IgD-negative memory B cell (primary cell): ENCODE results near the gene TMEM30B. TPM values are rescaled to one million over a fixed set of nuclear protein-coding genes. Genes with fewer than 3 reads are reported as not detected.
A peak's percentile ranks its signal among the peaks of the same experiment; 100 is the strongest.
"Not testable (repeated sequence)": the region's sequence is repeated elsewhere in the genome, so short reads cannot be mapped to it uniquely, and the experiment has no call there.

Source experiments
- H3K27ac Mint-ChIP-seq, 3 donors: one replicate each; pipeline ENCODE4 v1.8.0; 2020 to 2022; ENCODE audit warnings: mild to moderate bottlenecking in 3 of 3, mixed read lengths in 3 of 3, moderate library complexity in 1 of 3
- H3K27me3 Mint-ChIP-seq: one replicate; pipeline ENCODE4 v1.8.0; 2021; ENCODE audit warnings: mixed read lengths
- H3K36me3 Mint-ChIP-seq: one replicate; pipeline ENCODE4 v1.8.0; 2020; ENCODE audit warnings: mild to moderate bottlenecking, mixed read lengths
- H3K4me1 Mint-ChIP-seq, 3 donors: one replicate each; pipeline ENCODE4 v1.8.0; 2020 to 2022; ENCODE audit warnings: mixed read lengths in 3 of 3, mild to moderate bottlenecking in 1 of 3
- H3K4me3 Mint-ChIP-seq, 4 donors: one replicate each; pipeline ENCODE4 v1.8.0; 2020 to 2022; ENCODE audit warnings: mild to moderate bottlenecking in 4 of 4, mixed read lengths in 4 of 4, moderate library complexity in 3 of 4
- H3K9me3 Mint-ChIP-seq, 3 donors: one replicate each; pipeline ENCODE4 v1.8.0; 2020 to 2021; ENCODE audit warnings: mixed read lengths in 3 of 3, mild to moderate bottlenecking in 1 of 3
- polyA plus RNA-seq: library from polyadenylated mRNA; unstranded; fragments of 300-500 nt; fragmentation: Illumina TruSeq; gene quantifications from one replicate; pipeline ENCODE4 v1.2.3, GENCODE V29; 2021

TMEM30B gene
- polyA plus RNA-seq, 1 donor from 2014 or later: 0.33 TPM

DNA sequence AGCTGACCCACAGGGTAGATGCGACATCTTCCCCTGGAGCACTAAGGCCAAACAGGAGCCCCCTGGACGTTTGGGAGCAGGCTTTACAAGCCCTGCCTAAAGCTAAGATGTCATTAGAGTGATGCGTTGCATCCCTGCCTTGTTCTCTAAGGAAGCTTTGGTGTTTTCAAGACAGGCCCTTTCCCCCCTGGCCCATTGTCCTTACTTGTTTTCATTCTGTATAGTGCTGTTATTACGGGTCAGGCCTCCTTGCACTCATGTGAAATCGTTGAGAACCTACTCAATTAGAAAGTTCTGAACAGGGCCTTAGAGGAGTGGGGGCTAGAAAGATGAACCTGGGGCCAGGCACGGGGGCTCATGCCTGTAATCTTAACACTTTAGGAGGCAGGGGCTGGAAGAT is 38.6 kb upstream of the TMEM30B start:
- H3K4me3 Mint-ChIP-seq: no peak overlapping the region
- peaks cover 14% of the 10 kb centered on the region for H3K27me3 Mint-ChIP-seq
- H3K4me1 Mint-ChIP-seq: peaks cover 0 to 9% (median 9%) of the 10 kb centered on the region in 3 donors
- H3K27ac Mint-ChIP-seq: no peak overlapping the region
- H3K36me3 Mint-ChIP-seq: no peaks in the 10 kb centered on the region
- H3K9me3 Mint-ChIP-seq: peaks cover 0 to 5% (median under 1%) of the 10 kb centered on the region in 3 donors

DNA sequence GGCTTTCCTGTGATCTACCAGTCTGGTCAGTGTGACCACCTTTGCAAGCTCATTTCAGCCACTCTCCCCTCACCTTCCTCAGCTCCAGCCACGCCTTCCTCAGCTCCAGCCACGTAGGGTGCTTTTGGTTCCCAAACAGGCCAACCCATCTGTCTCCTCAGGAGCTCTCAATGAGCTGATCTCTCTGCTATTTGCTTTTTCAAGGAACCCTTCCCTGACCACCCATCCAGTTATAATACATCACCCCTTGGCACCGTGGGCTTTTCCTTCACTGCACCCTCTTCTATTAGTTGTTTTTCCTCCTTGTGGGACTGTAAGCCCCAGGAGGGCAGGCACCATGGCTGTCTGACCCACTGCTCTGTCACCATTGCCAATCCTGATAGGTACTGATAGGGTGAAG is 37.9 kb upstream of the TMEM30B start:
- H3K27ac Mint-ChIP-seq: no peak overlapping the region
- H3K36me3 Mint-ChIP-seq: no peaks in the 10 kb centered on the region
- H3K9me3 Mint-ChIP-seq: peaks cover 1 to 7% (median 5%) of the 10 kb centered on the region in 3 donors
- H3K4me1 Mint-ChIP-seq: peaks cover 0 to 9% (median 9%) of the 10 kb centered on the region in 3 donors
- peaks cover 14% of the 10 kb centered on the region for H3K27me3 Mint-ChIP-seq
- no peak overlapping the region for H3K4me3 Mint-ChIP-seq

DNA sequence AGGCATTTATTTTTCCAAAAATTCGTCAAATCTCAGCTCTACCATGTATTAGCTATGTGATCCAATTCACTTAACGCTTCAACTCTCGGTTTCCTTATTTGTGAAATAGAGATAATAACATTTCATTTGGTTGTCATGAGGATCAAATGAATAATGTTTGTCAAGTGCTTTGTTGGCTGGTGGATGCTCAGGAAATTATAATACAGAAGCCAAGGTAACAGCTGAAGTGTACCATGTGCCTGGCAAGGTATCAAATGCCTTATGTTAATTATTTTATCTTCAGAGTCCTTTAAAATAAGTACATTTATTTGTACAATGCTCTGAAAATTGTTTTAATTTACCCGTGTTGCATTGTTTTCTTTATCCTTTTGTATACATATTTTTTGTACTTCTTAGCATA is 34.2 kb upstream of the TMEM30B start:
- H3K36me3 Mint-ChIP-seq: no peaks in the 10 kb centered on the region
- H3K9me3 Mint-ChIP-seq: peaks cover 6 to 11% (median 11%) of the 10 kb centered on the region in 3 donors
- H3K4me3 Mint-ChIP-seq: no peak overlapping the region
- no peaks in the 10 kb centered on the region for H3K27me3 Mint-ChIP-seq
- H3K27ac Mint-ChIP-seq: no peak overlapping the region
- H3K4me1 Mint-ChIP-seq: no peaks in the 10 kb centered on the region

GRCh38 chr14:61308701-61309100 is 27.6 kb upstream of the TMEM30B start:
- H3K27me3 Mint-ChIP-seq, H3K27ac Mint-ChIP-seq, H3K36me3 Mint-ChIP-seq, H3K4me3 Mint-ChIP-seq, H3K4me1 Mint-ChIP-seq: not testable (repeated sequence)
- peaks cover 9 to 18% (median 15%) of the 10 kb centered on the region in 3 donors for H3K9me3 Mint-ChIP-seq

DNA sequence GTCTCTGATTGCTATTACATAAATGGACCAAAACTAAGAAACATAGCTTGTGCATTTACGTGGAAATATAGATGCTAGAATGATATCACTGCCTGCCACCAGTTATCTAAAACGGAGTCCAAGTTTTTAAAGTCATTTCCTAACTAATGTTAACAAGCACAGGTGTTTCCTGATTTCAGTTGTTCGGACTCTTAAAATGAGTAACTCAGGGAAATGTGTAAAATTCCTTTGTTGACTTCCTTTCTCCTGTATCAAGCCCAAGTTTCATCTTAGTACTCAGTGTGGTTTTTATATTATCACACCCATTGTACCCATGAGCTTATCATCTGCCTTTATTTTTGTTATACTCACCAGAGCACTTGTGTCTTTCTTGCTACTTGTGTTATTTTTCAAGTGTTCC is 27.1 kb upstream of the TMEM30B start:
- Mint-ChIP-seq H3K27me3 (peaks cover 4% of the 10 kb centered on the region), H3K4me3 (no peak overlapping the region), H3K4me1 (peaks cover 0 to 1% (median 0%) of the 10 kb centered on the region in 3 donors), H3K9me3 (peaks cover 7 to 18% (median 17%) of the 10 kb centered on the region in 3 donors), H3K36me3 (peaks cover 2% of the 10 kb centered on the region), H3K27ac (no peak overlapping the region)

GRCh38 chr14:61304688-61305087 is 23.6 kb upstream of the TMEM30B start:
- H3K36me3 Mint-ChIP-seq: peaks cover 2% of the 10 kb centered on the region
- peaks cover 0 to 2% (median 1%) of the 10 kb centered on the region in 3 donors for H3K4me1 Mint-ChIP-seq
- no peak overlapping the region for H3K27ac Mint-ChIP-seq
- H3K9me3 Mint-ChIP-seq: peaks cover 3 to 10% (median 5%) of the 10 kb centered on the region in 3 donors
- H3K27me3 Mint-ChIP-seq: peaks cover 3% of the 10 kb centered on the region
- no peak overlapping the region for H3K4me3 Mint-ChIP-seq

- peaks cover 0 to 4% (median 4%) of the 10 kb centered on the region in 3 donors for H3K9me3 Mint-ChIP-seq
- no peak overlapping the region for H3K27ac Mint-ChIP-seq
- peaks cover 0 to 4% (median 3%) of the 10 kb centered on the region in 3 donors for H3K4me1 Mint-ChIP-seq
Measured at GRCh38 chr14:61300754-61301153, 19.6 kb upstream of the TMEM30B start.

DNA sequence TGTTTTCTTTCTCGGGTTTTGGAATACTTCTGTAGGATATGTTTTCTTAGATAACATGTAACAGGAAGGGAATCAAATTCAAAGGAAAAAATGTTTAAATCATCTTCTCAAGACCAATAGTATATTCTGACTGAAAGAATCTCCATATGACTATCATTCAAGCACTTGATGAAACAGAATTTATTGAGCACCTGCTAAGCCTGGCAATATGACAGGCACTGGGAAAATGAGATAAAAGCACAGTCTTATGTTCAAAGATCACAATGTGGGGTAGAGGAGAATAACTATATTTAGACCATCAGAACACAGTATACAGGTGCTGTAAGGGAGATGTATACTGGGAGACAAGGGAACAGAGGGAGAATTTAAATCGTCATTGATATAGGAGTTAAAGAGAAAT is 19.1 kb upstream of the TMEM30B start:
- Mint-ChIP-seq H3K36me3 (peaks cover 2% of the 10 kb centered on the region), H3K4me1 (peaks cover 0 to 4% (median 3%) of the 10 kb centered on the region in 3 donors), H3K27ac (no peak overlapping the region), H3K9me3 (peaks cover 0 to 2% (median 0%) of the 10 kb centered on the region in 3 donors), H3K4me3 (no peak overlapping the region), H3K27me3 (peaks cover 2% of the 10 kb centered on the region)

More at GRCh38 chr14:61300754-61301153, 19.6 kb upstream of the TMEM30B start:
- H3K27me3 Mint-ChIP-seq: peaks cover 2% of the 10 kb centered on the region
- peaks cover 2% of the 10 kb centered on the region for H3K36me3 Mint-ChIP-seq
- no peak overlapping the region for H3K4me3 Mint-ChIP-seq

DNA sequence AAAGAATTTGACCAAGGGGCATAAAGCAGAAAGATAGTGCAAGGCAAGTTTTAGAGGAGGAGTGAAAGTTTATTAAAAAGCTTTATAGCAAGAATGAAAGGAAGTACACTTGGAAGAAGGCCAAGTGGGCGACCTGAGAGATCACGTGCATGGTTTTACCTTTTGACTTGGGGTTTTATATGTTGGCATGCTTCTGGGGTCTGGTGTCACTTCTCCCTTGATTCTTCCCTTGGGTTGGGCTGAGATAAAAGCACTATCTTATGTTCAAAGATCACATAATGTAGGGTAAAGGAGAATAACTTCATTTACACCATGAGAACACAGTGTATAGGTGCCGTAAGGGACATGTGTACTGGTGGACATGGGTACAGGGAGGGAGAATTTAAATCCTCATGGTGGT is 17.7 kb upstream of the TMEM30B start:
- Mint-ChIP-seq H3K36me3 (peaks cover 2% of the 10 kb centered on the region), H3K9me3 (peaks cover 0 to 2% (median 0%) of the 10 kb centered on the region in 3 donors), H3K4me1 (peaks cover 0 to 4% (median 3%) of the 10 kb centered on the region in 3 donors), H3K4me3 (no peak overlapping the region), H3K27ac (no peak overlapping the region), H3K27me3 (peaks cover 2% of the 10 kb centered on the region)

DNA sequence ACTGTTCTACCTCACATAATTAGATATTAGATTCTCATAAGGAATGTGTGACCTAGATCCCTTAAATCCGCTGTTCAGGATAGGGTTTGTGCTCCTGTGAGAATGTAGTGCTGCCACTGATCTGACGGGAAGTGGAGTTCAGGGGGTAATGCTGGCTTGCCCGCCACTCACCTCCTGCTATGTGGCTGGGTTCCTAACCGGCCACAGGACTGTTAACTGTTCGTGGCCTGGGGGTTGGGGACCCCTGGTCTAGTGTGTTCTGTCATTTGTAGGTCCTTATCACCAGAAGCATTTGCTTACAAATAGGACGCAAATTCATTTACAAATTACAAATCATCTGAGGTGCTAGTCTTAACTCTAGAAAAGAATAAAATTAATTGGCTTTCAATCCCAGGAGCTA is 16.4 kb upstream of the TMEM30B start:
- Mint-ChIP-seq H3K27ac (no peak overlapping the region), H3K4me1 (peaks cover 0 to 4% (median 1%) of the 10 kb centered on the region in 3 donors), H3K36me3 (no peaks in the 10 kb centered on the region), H3K4me3 (peak overlapping the region in 1 of 4 donors; percentile 24), H3K9me3 (no peaks in the 10 kb centered on the region), H3K27me3 (peaks cover 2% of the 10 kb centered on the region)

DNA sequence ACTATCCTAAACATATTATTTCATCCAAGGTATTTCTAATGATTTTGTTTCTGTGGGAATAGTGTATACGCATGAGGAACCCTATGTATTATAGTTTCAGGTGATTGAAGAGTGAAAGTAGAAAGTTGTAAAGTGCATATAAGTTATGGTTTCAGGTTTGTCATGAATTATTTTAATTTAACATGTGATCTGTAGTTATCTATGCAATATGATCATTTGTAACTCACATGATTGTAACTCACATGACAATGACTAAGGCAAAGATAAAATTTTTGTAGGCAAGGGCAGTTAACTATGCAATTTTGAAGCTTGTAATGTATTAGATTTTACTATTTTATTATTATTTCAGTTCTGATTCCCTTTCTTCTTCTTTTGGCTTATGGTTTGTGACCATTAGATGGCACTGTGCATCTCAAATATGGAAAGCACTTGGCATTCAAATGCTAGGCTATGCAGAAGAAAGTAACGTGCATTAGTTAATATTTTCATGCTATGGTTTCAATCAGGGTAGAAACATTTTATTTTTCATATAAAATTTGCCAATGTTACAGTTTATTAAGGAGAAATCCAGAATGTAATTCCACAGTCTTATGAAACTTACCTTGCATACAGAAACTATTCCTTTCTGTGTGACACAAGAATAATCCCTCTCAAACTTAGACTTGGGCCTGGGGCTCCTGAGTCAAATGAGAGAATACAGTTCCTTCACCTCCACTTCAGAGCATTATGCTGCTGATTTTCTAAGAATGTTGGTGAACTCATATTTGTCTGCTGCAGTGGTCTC is 15.8 kb upstream of the TMEM30B start:
- Mint-ChIP-seq H3K36me3 (no peaks in the 10 kb centered on the region), H3K27ac (no peak overlapping the region), H3K4me3 (no peak overlapping the region), H3K9me3 (no peaks in the 10 kb centered on the region), H3K4me1 (peaks cover 0 to 4% (median 1%) of the 10 kb centered on the region in 3 donors), H3K27me3 (peaks cover 2% of the 10 kb centered on the region)

DNA sequence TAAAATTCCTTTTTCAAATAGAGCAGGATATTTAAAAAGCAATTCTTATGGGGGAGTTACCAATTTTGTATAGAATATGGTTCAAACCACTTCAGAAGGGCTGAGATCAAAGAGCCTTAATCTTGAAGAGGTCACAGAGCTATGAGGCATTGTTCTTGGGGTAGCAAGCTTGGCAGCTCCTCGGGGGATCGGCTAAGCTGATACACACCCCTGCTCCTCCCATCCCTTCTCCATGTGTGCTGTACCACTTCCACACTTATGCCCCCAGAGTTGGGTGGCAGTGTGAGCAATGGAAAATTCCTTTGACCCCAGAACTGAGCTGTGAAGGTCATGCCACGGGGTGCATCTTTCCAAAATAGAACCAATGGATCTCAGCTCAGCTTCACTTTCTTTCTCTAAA is 15.0 kb upstream of the TMEM30B start:
- Mint-ChIP-seq H3K27ac (no peak overlapping the region), H3K4me1 (peaks cover 0 to 4% (median 1%) of the 10 kb centered on the region in 3 donors), H3K36me3 (no peaks in the 10 kb centered on the region), H3K27me3 (peaks cover 2% of the 10 kb centered on the region), H3K4me3 (no peak overlapping the region), H3K9me3 (no peaks in the 10 kb centered on the region)

DNA sequence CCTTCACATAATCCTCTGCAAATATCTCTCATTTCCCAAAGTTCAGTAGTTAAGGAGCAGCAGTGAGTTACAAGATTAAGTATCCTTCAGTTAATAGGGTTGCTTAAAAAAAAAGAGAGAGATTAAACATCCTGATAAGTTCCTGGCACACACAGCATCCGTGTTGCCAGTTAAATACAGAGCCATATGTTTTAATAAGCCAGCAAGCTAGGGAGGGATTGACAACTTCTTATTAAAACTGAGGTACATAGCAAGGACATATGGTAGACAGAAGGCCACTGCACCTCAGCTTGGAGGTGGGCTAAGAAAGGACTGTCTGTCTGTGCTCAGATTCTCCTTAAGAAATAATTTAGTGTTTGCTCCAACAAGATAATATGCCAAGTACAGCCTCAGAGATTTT is 9.6 kb upstream of the TMEM30B start:
- Mint-ChIP-seq H3K4me3 (no peak overlapping the region), H3K27ac (no peak overlapping the region), H3K4me1 (peaks cover 0 to 2% (median 0%) of the 10 kb centered on the region in 3 donors), H3K36me3 (no peaks in the 10 kb centered on the region), H3K27me3 (peaks cover 2% of the 10 kb centered on the region), H3K9me3 (no peaks in the 10 kb centered on the region)

DNA sequence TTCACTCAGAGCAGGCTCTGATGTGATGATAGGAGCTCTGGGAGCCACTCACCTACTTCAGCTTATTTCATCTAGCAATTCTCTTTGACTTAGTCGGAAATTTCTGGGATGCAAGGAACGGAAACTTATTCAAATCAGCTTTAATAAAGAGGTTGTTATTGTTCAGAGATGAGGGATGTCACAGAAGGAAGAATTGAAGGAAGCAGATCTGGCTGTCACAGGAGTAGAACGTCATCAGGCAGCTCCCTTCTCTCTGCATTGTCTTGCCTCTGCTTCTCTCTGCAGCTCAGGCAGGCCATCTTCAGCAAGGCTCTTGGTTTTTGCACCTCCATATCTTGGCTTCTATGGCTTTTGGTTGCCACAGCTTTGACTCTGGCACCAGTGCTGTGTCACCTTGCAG is 7.6 kb upstream of the TMEM30B start:
- Mint-ChIP-seq H3K4me1 (peaks cover 0 to 2% (median 0%) of the 10 kb centered on the region in 3 donors), H3K27me3 (peaks cover 8% of the 10 kb centered on the region), H3K4me3 (no peak overlapping the region), H3K36me3 (no peaks in the 10 kb centered on the region), H3K9me3 (no peaks in the 10 kb centered on the region), H3K27ac (no peak overlapping the region)

GRCh38 chr14:61288228-61288627 is 7.1 kb upstream of the TMEM30B start:
- H3K27me3 Mint-ChIP-seq: peaks cover 9% of the 10 kb centered on the region
- no peak overlapping the region for H3K27ac Mint-ChIP-seq
- H3K36me3 Mint-ChIP-seq: no peaks in the 10 kb centered on the region
- no peak overlapping the region for H3K4me3 Mint-ChIP-seq
- peaks cover 0 to 2% (median 0%) of the 10 kb centered on the region in 3 donors for H3K4me1 Mint-ChIP-seq
- no peaks in the 10 kb centered on the region for H3K9me3 Mint-ChIP-seq

DNA sequence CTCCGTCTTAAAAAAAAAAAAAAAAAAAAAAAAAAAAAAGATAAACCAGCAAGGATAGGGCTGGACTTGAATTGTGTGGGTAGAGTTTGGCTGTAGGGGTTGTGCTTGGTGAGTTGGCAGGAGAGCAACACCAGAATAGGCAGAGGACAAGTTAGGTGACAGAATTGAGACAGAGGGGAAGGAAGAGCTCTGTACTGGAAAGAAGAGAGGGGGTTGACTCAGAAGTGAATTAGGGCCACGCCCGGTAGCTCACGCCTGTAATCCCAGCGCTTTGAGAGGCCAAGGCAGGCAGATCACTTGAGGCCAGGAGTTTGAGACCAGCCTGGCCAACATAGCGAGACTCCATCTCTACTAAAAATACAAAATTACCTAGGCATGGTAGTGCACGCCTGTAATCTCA is 6.1 kb upstream of the TMEM30B start:
- Mint-ChIP-seq H3K27me3 (peaks cover 17% of the 10 kb centered on the region), H3K9me3 (no peaks in the 10 kb centered on the region), H3K4me1 (peaks cover 0 to 2% (median 0%) of the 10 kb centered on the region in 3 donors), H3K36me3 (no peaks in the 10 kb centered on the region), H3K27ac (no peak overlapping the region), H3K4me3 (no peak overlapping the region)
